Superior temporal gyrus (tissue), 1 donor: Measurements from ENCODE around the gene MRM2.

Source experiments
- DNase-seq: peaks from one replicate; pipeline ENCODE4 v3.0.0-alpha.2; 2016; ENCODE audit errors: extremely low spot score

Gene MRM2

DNA sequence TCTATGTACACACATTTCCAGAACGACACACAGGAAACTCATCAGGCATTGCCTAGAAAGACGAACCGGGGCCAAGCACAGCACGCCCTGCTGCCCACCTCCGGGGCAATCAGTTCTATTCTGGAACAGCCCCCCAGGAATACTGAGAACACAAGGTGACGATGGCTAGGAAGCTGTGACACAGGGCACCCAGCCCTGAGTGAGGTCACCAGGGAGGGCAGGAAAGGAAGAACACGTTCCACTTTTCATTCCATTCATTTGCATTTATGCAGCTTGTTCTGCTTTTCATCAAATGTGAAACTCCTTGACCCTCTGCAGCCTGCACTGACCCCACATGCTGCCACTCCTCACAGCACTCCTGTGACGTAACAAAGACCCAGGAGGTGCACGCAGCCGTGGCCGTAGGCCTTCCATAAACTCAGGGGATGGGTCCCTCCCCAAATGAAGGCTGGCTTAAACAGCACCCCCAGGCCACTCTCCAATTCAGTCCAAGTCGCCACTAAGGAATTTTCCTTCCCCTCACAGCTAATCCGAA lies 38.2 kb downstream of the MRM2 start:
- no peak for DNase-seq

DNA sequence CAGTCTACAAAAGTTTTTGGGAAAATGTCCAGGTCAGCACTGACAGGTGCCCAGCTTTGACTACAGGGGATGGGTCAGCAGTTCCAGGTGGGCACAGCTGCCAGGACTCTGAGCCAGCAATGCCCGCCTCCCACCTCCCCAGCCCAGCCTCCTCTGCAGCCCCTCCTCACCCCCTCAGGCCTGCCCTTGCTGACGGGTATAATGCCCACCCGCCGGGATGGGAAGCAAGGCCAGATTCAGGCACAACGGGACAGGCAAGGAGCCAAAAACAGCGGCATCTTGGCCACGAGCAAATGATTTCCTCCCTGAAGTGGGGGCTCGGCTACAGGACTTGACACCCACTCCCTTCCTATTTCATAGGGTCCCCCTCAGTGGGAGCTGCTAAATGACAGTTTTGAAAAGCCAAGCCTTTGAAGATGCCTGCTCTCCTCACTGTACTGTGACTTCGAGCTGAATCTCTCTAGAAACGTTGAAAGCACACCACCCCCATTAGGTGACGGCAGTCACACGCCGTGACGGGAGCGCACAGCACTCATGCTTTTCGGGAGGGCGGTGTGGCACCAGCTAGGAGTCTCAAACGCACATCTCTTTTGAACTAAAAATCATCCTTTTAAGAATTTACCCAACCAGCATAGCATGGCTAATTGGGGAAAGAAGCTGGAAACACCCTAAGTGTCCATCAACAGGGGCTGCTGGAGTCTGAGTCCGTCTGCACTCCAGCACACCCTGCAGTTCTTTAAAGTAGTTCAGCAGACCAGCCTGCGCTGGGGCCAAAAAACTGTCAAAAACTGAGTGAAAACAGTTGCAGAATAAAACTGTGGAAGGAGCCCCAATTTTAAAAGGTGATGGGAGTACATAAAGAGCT lies 38.9 kb downstream of the MRM2 start:
- no peak for DNase-seq

DNA sequence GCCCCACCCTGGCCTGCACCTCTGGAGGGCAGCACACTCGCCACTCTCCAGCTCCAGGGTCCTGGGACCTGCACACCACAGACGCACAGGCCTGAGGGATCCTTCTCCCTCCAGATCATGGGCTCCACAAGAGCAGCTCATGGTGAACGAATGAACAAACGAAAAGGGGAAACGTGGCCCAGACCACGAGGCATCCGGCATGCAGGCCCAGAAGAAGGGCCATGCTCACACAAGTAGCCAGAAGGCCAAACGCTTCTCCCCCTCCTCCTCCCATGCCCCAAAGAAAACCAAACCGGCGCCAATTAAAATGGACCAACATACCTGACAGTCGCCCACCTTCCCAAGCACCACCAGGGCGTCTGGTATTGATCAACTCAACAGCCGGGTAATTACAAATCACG lies 39.6 kb downstream of the MRM2 start:
- DNase-seq: no peak

DNA sequence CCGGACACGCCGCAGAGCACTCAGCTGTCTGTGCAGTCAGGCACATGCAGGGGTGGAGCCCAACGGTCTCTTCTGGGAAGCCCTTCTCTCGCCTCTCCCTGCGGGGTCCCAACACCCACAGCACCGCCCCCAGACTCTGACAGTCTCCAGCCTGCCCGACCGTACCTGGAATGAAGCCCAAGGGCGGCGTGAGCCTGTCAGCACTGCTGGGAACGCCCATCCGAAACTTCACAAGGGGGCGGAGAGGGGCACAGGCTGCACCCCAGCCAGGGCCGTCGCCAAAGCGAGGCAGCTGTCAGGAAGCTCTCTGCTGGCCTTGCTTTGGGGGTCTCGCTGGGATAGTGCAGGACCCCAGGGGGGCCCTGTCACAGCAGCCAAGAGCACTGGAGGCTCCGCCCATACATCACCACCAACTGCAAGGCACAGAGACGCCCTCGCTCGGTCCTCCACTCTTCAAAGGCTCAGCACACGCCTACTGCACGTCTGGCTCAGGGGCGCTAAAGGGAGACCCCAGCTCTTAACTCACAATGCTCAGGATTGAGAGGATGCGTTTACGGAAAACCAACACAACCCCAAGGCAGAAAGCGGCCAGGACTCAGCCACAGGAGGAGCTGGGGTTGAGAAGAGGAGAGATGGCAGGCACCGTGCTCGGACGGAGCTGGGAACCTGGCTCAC lies 40.2 kb downstream of the MRM2 start:
- no peak for DNase-seq

DNA sequence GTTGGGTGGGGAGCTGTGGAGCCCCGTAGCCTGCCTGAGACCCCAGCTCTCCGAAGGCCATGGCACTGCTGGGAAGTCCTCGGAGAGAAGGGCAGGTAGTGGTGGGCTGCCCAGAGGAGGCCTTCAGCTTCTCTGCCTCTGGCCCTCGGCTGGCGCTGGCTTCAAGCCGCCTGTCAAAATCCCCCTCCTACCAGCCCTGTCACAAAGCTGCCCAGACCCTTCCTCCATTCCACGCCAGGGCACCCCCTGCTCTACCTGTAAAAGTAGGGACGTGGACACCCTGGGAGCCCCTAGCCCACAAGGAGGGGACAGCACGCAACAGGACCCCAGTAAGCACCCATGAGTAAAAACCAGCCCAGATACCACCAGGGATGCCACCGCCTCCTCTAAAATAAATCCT lies 40.9 kb downstream of the MRM2 start:
- no peak for DNase-seq

DNA sequence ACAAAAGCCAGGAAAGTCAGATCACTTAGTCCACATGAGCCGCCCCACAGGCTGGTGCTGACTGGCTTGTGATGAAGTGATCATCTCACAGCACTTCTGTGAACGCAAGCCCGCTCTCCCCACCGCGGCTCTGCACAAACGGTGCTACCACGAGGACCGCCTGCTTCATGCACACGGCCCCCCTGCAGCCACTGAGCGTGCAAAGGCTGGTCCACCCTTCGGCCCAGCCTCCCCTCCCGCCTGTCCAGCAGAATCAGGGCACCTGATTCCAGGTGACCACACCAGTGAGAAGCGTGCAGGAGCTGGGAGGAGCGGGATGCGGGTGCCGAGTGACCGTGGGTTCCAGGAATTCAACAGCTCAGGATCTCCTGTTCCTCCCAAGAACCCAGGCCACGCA lies 41.4 kb downstream of the MRM2 start:
- no peak for DNase-seq

DNA sequence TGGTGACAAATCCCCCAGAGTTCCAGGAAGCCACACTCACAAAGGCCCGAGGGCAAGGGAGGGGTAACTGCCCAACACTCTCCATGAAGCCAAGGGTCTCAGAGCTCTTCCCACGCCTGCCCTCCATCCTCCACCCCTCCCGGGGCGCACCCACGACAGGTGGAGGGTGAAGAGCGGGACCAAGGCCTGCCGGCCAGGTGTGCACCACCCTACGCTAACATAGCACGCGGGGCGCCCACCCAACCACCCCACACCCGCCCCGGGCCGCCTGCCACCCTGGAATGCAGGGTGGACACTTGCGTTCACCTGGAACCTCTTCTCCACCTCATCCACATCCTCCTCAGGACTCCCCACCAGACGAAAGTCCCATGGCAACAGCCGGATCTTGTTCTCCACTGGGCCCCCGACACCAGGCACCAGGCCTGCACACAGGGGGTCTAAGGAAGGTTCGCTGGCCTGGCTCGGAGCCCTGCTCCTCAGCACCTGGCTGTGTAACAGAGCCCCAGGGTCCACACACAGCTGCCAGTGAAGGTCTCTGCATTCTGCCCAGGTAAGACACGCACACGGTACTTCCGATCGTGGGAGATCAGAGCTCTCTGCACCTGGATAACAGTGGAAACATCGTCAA lies 41.9 kb downstream of the MRM2 start:
- no peak for DNase-seq

DNA sequence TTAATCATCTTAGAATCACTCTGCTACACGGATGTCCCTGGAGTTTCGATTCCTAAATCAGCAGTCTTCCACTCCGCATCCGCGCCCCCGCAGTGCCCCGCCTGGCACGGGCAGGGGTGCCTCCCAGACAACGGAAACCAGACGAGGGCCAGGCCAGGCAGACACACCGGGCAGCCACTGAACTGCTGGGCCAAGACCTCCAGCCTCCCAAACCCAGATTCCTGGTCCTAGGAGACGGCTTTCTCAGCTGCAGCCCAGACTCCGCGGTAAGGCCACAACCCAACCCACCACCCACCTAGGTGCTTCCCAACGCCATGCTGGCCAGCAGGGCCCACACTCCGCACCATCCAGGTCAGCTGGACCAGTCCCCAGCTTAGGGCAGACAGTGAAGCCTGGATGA lies 42.5 kb downstream of the MRM2 start:
- no peak for DNase-seq

DNA sequence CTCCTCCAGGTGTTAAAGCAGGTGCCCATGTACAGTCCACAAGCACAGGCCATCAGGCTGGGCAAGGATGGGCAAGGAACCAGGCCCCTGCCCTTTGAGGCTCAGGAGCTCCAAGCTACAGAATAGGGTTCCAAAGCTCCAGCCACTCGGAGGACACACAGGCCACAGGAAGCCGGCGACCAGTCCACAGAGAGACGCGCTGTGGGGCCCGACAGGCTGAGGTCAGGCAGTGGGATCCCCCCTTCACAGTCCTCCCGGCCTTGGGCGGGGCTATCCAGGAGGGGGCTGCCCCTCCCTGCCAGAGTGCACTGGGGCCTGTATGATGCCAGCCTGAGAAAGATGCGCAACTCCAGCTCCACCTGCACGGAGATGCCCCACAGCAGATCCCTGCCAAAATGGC lies 43.2 kb downstream of the MRM2 start:
- DNase-seq: no peak

DNA sequence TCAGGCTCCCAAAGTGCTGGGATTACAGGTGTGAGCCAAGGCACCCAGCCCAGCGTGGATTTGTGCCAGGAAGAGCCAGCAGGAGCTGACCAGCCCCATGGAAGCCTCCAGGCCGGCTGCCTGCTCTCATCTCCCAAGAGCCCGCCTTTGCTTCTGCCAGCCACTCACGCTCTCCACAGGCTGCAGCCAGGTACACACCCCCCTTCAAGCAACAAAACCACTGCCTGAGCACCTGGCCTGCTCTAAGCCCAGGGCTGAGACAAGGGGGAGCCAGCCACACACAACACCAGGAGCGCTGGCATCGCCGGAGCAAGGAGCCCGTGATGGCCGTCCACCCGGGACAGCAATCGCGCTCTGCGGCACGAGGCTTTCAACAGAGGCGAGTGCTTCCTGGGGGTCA lies 43.8 kb downstream of the MRM2 start:
- DNase-seq: no peak

DNA sequence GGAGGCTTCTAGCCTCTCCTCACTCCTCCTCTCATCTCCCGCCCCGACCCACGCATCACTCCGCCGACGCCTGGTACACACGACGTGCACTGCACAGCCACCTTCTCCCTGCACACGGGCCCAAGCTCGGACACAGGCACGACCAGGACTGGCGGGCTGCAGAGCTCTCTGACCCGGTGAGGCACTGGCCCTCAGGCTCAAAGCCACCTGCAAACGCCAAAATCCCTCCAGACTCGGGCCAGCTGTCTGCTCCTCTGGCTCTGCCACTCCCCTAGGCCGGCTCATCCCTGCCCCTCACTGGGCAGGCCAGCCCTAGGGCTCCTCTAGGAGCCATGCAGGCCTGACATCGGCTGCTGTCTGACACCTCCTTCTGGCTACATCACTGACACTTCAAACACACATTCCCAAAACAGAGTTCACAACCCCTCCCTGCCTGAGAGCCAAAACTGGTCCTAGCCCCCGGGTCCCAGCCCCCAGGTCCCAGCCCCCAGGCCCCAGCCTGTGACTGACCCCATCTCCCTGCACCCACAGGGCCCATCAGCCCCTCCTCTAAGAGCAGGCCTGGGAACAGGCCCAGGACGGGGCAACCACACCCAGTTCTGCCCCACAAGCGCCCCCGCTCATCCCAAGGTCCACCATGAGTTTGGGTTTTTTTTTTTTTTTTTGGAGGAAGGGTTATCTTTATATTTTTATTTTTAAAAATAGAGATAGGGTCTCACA lies 44.4 kb downstream of the MRM2 start:
- no peak for DNase-seq

DNA sequence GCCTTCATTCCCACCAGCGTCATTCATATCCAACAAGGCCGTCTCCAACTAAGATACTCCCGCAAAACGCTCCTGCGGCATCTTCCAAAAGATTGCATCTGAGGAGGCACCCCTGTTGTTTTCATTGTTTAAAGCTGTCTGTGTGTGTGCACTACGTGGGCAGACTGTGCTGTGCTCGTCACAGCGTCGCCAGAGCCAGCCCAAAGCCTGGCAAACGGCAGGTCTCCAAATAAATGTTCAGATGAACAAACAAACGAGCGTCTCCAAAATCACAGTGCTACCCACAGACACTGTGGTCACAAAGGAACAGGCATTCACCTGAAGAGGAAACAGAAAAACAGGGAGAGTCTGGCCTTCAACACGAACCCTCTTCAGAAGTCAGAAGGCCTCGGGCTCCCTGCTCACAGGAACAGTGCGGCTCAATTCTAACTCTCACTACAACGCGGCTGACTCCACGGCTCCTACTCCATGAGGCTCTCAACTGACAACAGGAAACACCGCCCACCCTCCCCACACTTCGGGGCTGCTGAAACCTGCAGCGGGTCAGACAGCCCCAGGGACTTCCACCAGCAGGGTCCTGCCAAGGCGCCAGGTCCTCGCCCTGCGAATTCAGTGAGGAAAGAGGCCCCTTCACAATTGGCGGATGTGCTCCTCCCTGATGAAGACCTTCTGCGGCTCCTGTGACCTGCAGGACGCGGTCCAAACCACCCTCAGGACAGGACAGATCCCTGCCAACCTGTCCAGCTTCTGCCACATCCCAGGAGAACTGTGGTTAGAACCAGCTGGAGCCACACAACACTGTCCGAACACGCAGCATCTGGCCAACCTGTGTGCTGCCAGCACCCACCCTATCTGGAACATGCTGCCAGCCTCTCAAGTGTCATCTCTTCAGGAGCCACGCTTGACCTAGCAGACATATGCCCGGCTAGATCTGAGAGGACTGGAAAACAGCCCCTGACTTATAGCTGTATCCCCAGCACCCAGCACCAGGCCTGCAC lies 45.3 kb downstream of the MRM2 start:
- DNase-seq: no peak

DNA sequence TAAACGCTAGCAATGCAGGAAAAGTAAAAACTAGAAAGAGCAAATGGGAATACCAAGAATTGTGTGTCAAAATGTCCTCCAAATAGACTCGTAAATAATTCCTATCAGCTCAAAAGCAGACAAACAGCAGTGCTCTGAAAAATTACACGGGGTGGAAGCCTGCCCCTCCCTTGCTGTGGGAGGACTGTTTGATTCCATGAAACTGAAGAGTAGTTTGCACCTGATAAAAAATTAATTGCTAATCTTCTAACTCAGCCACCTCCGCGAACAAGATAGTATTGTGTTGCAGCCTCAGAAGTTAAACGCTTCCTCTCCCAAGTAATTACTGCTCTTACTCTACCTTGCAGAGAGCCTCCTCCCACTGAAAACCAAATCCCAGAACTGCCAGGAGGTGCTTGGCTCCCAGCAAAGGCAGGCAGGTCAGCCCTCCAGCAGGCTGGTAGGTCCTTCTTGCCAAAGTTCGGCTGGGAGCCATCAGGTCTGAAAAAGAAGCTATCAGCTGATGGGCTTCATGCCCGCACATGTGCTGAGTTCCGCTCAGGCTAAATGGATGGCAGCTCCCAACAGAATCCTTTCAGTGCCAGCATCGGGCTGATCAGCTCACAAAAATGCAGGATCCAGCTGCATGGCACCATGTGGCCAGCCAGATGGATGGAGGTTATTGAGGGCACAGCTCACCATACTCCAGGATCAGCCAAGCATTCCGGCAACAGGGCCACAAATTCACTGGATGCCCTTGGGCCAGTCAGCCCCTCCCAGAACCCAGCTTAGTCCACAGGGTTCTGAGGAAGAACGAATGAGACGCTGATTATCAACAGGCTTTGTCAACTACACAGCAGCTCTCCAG lies 46.4 kb downstream of the MRM2 start:
- peak; percentile 55 for DNase-seq

DNA sequence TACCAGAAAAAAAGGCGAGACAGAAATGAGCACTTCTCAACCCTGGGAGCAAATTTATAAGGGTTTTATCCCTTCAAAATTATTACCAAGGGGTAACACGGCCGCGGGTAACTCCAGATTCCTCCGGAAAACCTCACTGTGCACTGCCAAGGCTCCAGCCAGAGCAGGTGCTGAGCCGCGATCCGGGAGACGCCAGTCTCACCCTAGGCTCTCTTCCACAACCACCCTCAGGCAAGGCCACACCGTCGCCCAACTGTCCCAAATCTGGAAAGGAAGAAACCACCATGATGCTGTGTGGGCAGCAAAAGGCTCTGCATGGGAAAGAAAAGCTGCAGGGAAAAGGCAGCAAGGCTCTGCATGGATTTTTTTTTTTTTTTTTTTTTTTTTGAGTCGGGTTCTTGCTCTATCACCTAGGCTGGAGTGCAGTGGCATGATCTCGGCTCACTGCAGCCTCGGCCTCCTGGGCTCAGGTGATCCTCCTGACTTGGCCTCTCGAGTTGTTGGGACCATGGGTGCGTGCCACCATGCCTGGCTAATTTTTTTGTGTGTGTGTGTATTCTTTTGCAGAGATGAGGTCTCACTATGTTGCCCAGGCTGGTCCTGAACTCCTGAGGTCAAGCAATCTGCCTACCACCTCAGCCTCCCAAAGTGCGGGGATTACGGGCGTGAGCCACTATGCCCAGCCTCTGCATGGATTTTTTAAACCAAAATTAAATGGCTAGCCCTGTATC lies 48.3 kb downstream of the MRM2 start:
- DNase-seq: no peak

DNA sequence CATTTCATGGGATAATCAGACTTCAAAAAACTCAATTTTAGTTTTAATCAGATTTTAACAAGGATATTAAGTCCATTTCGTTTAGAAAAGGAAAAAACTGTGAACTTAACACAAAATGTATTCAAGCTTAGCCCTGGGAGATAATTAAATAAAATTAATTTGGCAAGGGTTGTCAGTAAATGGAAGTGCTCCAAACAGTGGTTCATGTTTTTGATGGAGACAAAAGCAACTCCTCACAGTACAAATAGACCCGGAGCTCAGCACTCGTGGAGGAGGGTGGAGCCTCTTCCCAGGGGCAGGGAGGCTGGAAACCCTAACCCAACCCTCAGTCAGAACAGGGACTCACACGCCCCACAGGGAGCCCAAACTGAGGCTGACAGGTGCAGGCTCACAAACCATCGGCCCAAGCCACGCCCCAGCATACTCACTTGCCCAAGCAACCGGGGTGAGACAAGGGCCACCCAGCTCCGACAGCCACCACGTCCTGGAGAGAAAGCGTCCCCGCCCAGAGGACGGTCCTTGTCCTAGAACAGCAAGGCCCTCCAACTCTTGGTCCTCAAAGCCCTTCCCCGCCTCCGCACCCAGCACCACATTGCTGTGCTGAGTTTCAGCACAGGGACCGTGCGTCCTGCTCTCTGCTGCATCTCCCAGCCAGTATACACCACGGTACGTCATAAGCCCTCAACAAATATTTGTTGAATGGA lies 49.0 kb downstream of the MRM2 start:
- DNase-seq: no peak

DNA sequence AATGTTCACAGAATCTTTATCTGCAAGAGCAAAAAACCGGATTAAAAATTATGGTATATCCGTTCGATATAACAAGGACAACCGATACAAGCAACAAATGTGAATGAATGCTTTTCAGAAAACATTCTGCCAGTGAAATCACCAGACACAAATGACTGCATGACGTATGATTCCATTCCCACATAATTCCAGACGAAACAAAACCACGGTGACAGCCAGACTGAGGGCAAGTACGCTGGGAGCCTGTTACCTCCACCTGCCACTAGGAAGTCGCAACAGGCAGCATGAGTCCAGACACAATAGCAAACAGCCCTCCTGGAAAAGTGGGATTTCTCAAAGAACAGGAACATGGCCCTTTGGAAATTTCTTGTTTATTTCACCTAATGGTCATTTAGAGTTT lies 51.0 kb downstream of the MRM2 start:
- no peak for DNase-seq

DNA sequence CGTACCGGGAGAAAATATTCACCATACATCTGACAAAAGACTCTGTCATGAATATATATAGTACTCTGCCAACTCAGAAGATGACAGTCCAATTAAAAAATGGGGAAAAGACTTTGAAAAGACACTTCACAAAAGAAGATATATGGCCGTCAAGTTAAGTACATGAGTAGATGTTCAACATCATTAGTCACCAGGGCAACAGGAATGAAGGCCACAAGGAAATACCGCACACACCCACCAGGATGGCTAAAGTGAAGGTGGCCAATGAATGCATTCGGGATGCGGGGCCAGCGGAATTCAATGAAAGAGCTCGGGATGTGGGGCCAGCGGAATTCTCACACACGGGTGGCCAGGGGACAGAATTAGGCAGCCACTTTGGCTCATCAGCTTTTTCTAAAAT lies 51.5 kb downstream of the MRM2 start:
- no peak for DNase-seq

DNA sequence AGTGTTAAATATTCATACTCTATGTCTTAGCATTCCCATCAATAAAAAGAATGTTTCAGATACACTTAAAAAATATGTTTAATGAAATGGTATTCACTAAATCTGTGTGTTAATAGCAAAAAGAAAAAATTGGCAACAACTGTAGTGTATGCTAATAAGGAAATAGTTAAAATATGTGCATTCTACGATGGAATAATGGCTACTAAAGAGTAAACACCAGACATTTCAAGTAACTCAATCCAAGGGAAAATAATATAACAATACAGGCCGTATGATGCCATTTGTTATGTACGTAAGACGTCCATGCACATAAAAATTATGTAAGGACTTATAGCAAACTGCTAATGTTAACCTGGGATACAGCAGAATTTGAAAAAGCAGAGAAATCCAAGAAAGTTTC lies 55.8 kb downstream of the MRM2 start:
- no peak for DNase-seq

DNA sequence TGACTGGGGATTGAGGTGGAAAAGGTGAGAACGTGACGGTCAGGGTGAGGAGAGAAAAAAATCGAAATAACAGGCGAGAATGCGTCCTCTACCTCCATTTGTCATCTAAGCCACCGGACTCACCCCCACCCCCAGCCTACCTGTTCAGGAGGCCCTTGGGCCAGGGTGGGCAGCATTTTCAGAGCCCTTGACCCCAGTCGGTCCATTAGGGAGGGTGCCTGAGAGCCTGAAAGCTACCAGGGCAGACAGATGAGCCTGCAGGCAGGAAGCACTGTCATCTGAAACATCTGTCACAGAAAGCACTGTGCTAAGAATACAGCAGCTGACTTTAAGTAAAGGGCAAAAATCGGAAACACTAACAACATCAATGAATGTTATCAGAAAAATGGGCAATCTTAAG lies 56.3 kb downstream of the MRM2 start:
- no peak for DNase-seq
